Bronchial epithelial cell (primary cell): Measurements from ENCODE around the gene PAEP. TPM values are rescaled to one million over a fixed set of nuclear protein-coding genes. Genes with fewer than 3 reads are reported as not detected.

Experiments
- DNase-seq: peaks from one replicate; pipeline ENCODE4 v3.0.0-alpha.2; 2010; ENCODE audit warnings: low read depth
- FAIRE-seq: peaks from 2 replicates; lab custom pipeline; 2011; peaks lifted over from hg19 to GRCh38; lab: Jason Lieb, UNC
- H3K27me3 ChIP-seq: 2 replicates; pipeline ENCODE4 v1.5.1; 2011; ENCODE audit warnings: low read length; ENCODE audit not compliant: control insufficient read depth, insufficient read depth
- H3K36me3 ChIP-seq: 2 replicates; pipeline ENCODE4 v1.5.1; 2011; ENCODE audit warnings: low read length; ENCODE audit not compliant: control insufficient read depth, insufficient read depth
- H3K4me3 ChIP-seq: 2 replicates; pipeline ENCODE4 v1.5.1; 2011; ENCODE audit warnings: mild to moderate bottlenecking, low read depth, low read length, control low read depth
- CTCF ChIP-seq: IDR thresholded peaks from 2 replicates; pipeline ENCODE4 v1.5.1; 2011; ENCODE audit warnings: mild to moderate bottlenecking, moderate library complexity, low read length, control low read depth, inconsistent platforms; ENCODE audit not compliant: insufficient read depth, severe bottlenecking
- total RNA-seq: library from RNA; depleted of rRNA; stranded (reverse); fragments of >200 nt; gene quantifications from 2 replicates; pipeline ENCODE4 v1.2.1, GENCODE V29; 2014

Gene PAEP
- total RNA-seq, 1 donor from 2014 or later, result not detected

- Histone ChIP-seq H3K36me3 (no peaks in the 10 kb centered on the region), H3K27me3 (no peaks in the 10 kb centered on the region), H3K4me3 (no peak overlapping the region)
- DNase-seq (no peak), FAIRE-seq (no peak)
- TF ChIP-seq CTCF, result no peak
Measured at GRCh38 chr9:135551031-135551430, 10.5 kb upstream of the PAEP start.

- TF ChIP-seq CTCF, result no peak
- H3K36me3 ChIP-seq, result no peaks in the 10 kb centered on the region
- H3K27me3 ChIP-seq, result no peaks in the 10 kb centered on the region
- H3K4me3 ChIP-seq, result no peak overlapping the region
- FAIRE-seq (no peak), DNase-seq (no peak)
Measured at GRCh38 chr9:135551456-135551855, 10.1 kb upstream of the PAEP start.

GRCh38 chr9:135552021-135552697 is 9.4 kb upstream of the PAEP start:
- FAIRE-seq (no peak), DNase-seq (no peak)
- TF ChIP-seq CTCF, result no peak
- H3K4me3 ChIP-seq, result no peak overlapping the region
- H3K36me3 ChIP-seq, result no peaks in the 10 kb centered on the region
- H3K27me3 ChIP-seq, result no peaks in the 10 kb centered on the region

- FAIRE-seq (no peak), DNase-seq (no peak)
- no peak for TF ChIP-seq CTCF
- Histone ChIP-seq H3K36me3 (no peaks in the 10 kb centered on the region), H3K4me3 (no peak overlapping the region), H3K27me3 (no peaks in the 10 kb centered on the region)
Measured at GRCh38 chr9:135552698-135553171, 8.8 kb upstream of the PAEP start.

GRCh38 chr9:135554718-135555117 is 6.8 kb upstream of the PAEP start:
- no peak for FAIRE-seq
- Histone ChIP-seq H3K27me3 (no peaks in the 10 kb centered on the region), H3K4me3 (no peak overlapping the region), H3K36me3 (no peaks in the 10 kb centered on the region)
- TF ChIP-seq CTCF, result no peak
- DNase-seq, result no peak

- FAIRE-seq, result no peak
- no peak for TF ChIP-seq CTCF
- DNase-seq, result no peak
- no peak overlapping the region for H3K4me3 ChIP-seq
- no peaks in the 10 kb centered on the region for H3K36me3 ChIP-seq
- no peaks in the 10 kb centered on the region for H3K27me3 ChIP-seq
Measured at GRCh38 chr9:135555203-135555602, 6.4 kb upstream of the PAEP start.
